Medulla oblongata (tissue), 1 donor: ENCODE measurements around the gene PDIA5.

Experiments used
- DNase-seq: peaks from one replicate; pipeline ENCODE4 v3.0.0-alpha.2; 2015; ENCODE audit errors: extremely low spot score

Gene PDIA5

GRCh38 chr3:123071146-123071545 is 4.3 kb downstream of the PDIA5 start:
- no peak for DNase-seq

- no peak for DNase-seq
These were observed 4.8 kb downstream of the PDIA5 start for GRCh38 chr3:123071581-123071980.

GRCh38 chr3:123072152-123072551 is 5.3 kb downstream of the PDIA5 start:
- DNase-seq: no peak

GRCh38 chr3:123072564-123072963 is 5.7 kb downstream of the PDIA5 start:
- no peak for DNase-seq

GRCh38 chr3:123075359-123075758 is 8.5 kb downstream of the PDIA5 start:
- no peak for DNase-seq

GRCh38 chr3:123076112-123076495 is 9.3 kb downstream of the PDIA5 start:
- DNase-seq: no peak

- no peak for DNase-seq
These were observed 9.9 kb downstream of the PDIA5 start for GRCh38 chr3:123076496-123077418.

- DNase-seq: no peak
These were observed 11.3 kb downstream of the PDIA5 start for GRCh38 chr3:123078101-123078500.

- no peak for DNase-seq
These were observed 14.2 kb downstream of the PDIA5 start for GRCh38 chr3:123080864-123081562.

GRCh38 chr3:123081718-123082369 is 15.0 kb downstream of the PDIA5 start:
- DNase-seq: no peak

GRCh38 chr3:123082370-123083065 is 15.7 kb downstream of the PDIA5 start:
- DNase-seq: no peak

GRCh38 chr3:123083383-123084124 is 16.7 kb downstream of the PDIA5 start:
- peak; percentile 27 for DNase-seq

GRCh38 chr3:123084192-123084591 is 17.4 kb downstream of the PDIA5 start:
- DNase-seq: no peak

- DNase-seq: no peak
These were observed 18.0 kb downstream of the PDIA5 start for GRCh38 chr3:123084738-123085237.

GRCh38 chr3:123085293-123085931 is 18.6 kb downstream of the PDIA5 start:
- no peak for DNase-seq

GRCh38 chr3:123085932-123086627 is 19.3 kb downstream of the PDIA5 start:
- no peak for DNase-seq

GRCh38 chr3:123088387-123088786 is 21.6 kb downstream of the PDIA5 start:
- DNase-seq: no peak

GRCh38 chr3:123089611-123090331 is 22.9 kb downstream of the PDIA5 start:
- DNase-seq: peak; percentile 87
